Keratinocyte (primary cell): ENCODE results near the gene MBTPS1. TPM values are rescaled to one million over a fixed set of nuclear protein-coding genes. Genes with fewer than 3 reads are reported as not detected.

Experiments used
- DNase-seq: peaks from one replicate; pipeline ENCODE4 v3.0.0-alpha.2; 2011; ENCODE audit warnings: low read depth, missing footprints, low spot score
- FAIRE-seq: peaks from 2 replicates; lab custom pipeline; 2011; peaks lifted over from hg19 to GRCh38; lab: Jason Lieb, UNC
- H2AFZ ChIP-seq: 2 replicates; pipeline ENCODE4 v1.6.0; 2012; ENCODE audit warnings: low read length, control low read depth, inconsistent platforms; ENCODE audit not compliant: control insufficient read depth
- H3K27ac ChIP-seq: 2 replicates; pipeline ENCODE4 v1.5.1; 2011; ENCODE audit warnings: low read length; ENCODE audit not compliant: control insufficient read depth, insufficient read depth
- H3K27me3 ChIP-seq: 3 replicates; pipeline ENCODE4 v1.6.0; 2011; ENCODE audit warnings: low read length; ENCODE audit not compliant: control insufficient read depth, insufficient read depth; ENCODE audit errors: extremely low read depth
- H3K36me3 ChIP-seq, 2 experiments: 2 replicates in 1 of 2; 3 replicates in 1 of 2; pipeline ENCODE4 v1.5.1; 2011; ENCODE audit warnings: low read length in 2 of 2, mild to moderate bottlenecking in 1 of 2; ENCODE audit not compliant: control insufficient read depth in 2 of 2, insufficient read depth in 2 of 2; ENCODE audit errors: extremely low read depth in 1 of 2
- H3K4me1 ChIP-seq: 3 replicates; pipeline ENCODE4 v1.5.1; 2011; ENCODE audit warnings: low read length; ENCODE audit not compliant: control insufficient read depth, insufficient read depth; ENCODE audit errors: extremely low read depth
- H3K4me2 ChIP-seq: 3 replicates; pipeline ENCODE4 v1.6.0; 2011; ENCODE audit warnings: low read depth, low read length; ENCODE audit not compliant: control insufficient read depth, insufficient read depth; ENCODE audit errors: extremely low read depth
- H3K4me3 ChIP-seq, 3 experiments: fragments of 200-600 bp in 1 of 3; sonication (generic) in 1 of 3; 2 replicates in 2 of 3; 3 replicates in 1 of 3; pipeline ENCODE4 v1.5.1; 2011 to 2016; ENCODE audit warnings: low read length in 3 of 3, mild to moderate bottlenecking in 3 of 3, control low read depth in 2 of 3, inconsistent platforms in 1 of 3, low read depth in 1 of 3, mixed read lengths in 1 of 3, mixed run types in 1 of 3, moderate library complexity in 1 of 3; ENCODE audit not compliant: control insufficient read depth in 2 of 3, insufficient read depth in 2 of 3; ENCODE audit errors: extremely low read depth in 1 of 3
- H3K79me2 ChIP-seq: 2 replicates; pipeline ENCODE4 v1.6.0; 2012; ENCODE audit warnings: low read length; ENCODE audit not compliant: control insufficient read depth, insufficient read depth
- H3K9ac ChIP-seq: 3 replicates; pipeline ENCODE4 v1.6.0; 2011; ENCODE audit warnings: low read length; ENCODE audit not compliant: control insufficient read depth, insufficient read depth; ENCODE audit errors: extremely low read depth
- H3K9me1 ChIP-seq: 3 replicates; pipeline ENCODE4 v1.6.0; 2011; ENCODE audit warnings: low read length; ENCODE audit not compliant: control insufficient read depth, insufficient read depth; ENCODE audit errors: extremely low read depth
- H3K9me3 ChIP-seq: 2 replicates; pipeline ENCODE4 v1.5.1; 2012; ENCODE audit warnings: low read depth, low read length; ENCODE audit not compliant: control insufficient read depth
- H4K20me1 ChIP-seq: 3 replicates; pipeline ENCODE4 v1.6.0; 2011; ENCODE audit warnings: low read length; ENCODE audit not compliant: control insufficient read depth, insufficient read depth; ENCODE audit errors: extremely low read depth
- CTCF ChIP-seq, 3 experiments: IDR thresholded peaks in 1 of 3; conservative IDR thresholded peaks in 1 of 3; optimal IDR thresholded peaks in 1 of 3; 2 replicates in 2 of 3; 3 replicates in 1 of 3; pipeline versions ENCODE3 to v1.5.1; 2011; ENCODE audit warnings: low read length in 3 of 3, mild to moderate bottlenecking in 3 of 3, moderate library complexity in 2 of 3, control low read depth in 1 of 3, inconsistent platforms in 1 of 3; ENCODE audit not compliant: insufficient read depth in 2 of 3; ENCODE audit errors: extremely low read depth in 1 of 3
- EZH2 ChIP-seq: IDR thresholded peaks from one replicate; pipeline ENCODE4 v1.6.1; 2012; ENCODE audit warnings: inconsistent platforms, mild to moderate bottlenecking, low read length, moderate library complexity
- dilution Hi-C: fragments of 300-500 bp; cut with MboI; formaldehyde crosslinking; loops from one replicate; pipeline ENCODE4 v1.7.0; 2020; ENCODE audit warnings: low sequenced_read_pairs; ENCODE audit not compliant: extremely low pct_ligation_motif_present
- polyA plus RNA-seq, 5 experiments: library from polyadenylated mRNA; depleted of rRNA in 3 of 5; stranded (reverse) in 3 of 5; stranded (forward) in 1 of 5; unstranded in 1 of 5; fragments of >200 nt; gene quantifications; 1 replicate in 1 of 5; 2 replicates in 3 of 5; 3 replicates in 1 of 5; pipeline versions ENCODE4 v1.2.1 to v1.2.3, GENCODE V29; 2011 to 2012; ENCODE audit warnings: missing spikeins in 2 of 5, low read depth in 1 of 5, low replicate concordance in 1 of 5

The MBTPS1 gene
- polyA plus RNA-seq, 1 donor (not counting 4 experiments of a cell fraction or from before 2014, with no cell fraction given), result 56.0 TPM

DNA sequence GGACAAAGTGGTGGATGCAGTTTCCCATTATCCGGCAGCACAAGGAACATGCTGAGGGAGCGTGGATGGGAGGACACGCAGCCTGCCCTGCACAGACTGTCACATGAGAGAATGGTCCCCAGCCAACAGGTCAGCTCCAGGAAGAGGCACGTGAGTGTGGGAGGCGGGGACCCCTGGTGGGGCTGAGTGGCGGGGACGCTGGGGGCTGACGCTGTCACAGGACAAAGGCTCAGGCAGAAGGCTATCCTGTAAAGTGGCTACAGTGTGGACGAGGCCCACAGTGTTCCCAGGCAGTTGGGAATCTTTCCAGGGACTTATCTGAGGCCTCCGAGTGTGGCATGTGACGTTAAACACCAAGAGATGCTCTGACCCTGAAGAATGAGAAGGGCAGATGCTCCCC, 30.4 kb downstream of the MBTPS1 start:
- Histone ChIP-seq H3K79me2 (no peaks in the 10 kb centered on the region), H3K9me3 (no peaks in the 10 kb centered on the region), H3K27me3 (no peaks in the 10 kb centered on the region), H4K20me1 (no peaks in the 10 kb centered on the region), H3K4me2 (no peak overlapping the region), H3K4me1 (no peaks in the 10 kb centered on the region), H3K9me1 (no peaks in the 10 kb centered on the region), H3K4me3 (no peak overlapping the region), H3K36me3 (peaks cover 21 to 41% of the 10 kb centered on the region in 2 experiments), H3K27ac (no peak overlapping the region), H3K9ac (no peak overlapping the region), H2AFZ (no peak overlapping the region)
- DNase-seq (no peak), FAIRE-seq (no peak)
- TF ChIP-seq EZH2, result no peak
- TF ChIP-seq CTCF (optimal IDR thresholded peaks at IDR 0.05 in 1 of 3, IDR thresholded peaks at IDR 0.05 in 1 of 3, conservative IDR thresholded peaks at IDR 0.05 in 1 of 3; ENCODE audit: extremely low read depth in 1 of 3, insufficient read depth in 2 of 3, low read length in 3 of 3), result no peak
- dilution Hi-C loops, result no loop called here

DNA sequence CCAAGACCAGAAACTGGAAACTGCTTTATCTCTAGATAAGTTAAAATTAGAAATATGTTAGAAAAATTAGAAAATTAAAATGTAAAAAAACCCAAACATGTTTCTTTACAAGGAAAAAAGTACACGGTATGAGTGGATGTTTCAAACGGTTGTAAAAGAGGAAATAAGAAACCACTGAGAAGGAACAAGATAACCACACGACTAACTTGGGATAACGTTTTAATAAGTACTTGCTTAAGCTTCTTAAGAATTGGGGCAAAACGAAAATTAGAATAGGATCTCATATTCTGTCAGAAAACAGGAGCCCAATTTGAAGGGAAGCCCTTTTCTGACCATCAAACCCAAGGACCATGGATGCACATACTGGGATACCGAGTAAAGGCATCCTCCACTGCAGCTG, 31.0 kb downstream of the MBTPS1 start:
- Histone ChIP-seq H3K4me2 (no peak overlapping the region), H3K79me2 (no peaks in the 10 kb centered on the region), H3K4me1 (peaks cover 4% of the 10 kb centered on the region), H2AFZ (no peak overlapping the region), H3K9me3 (no peaks in the 10 kb centered on the region), H3K4me3 (no peak overlapping the region), H3K9ac (no peak overlapping the region), H3K27me3 (no peaks in the 10 kb centered on the region), H3K27ac (no peak overlapping the region), H3K9me1 (no peaks in the 10 kb centered on the region), H3K36me3 (peaks cover 25 to 41% of the 10 kb centered on the region in 2 experiments), H4K20me1 (no peaks in the 10 kb centered on the region)
- DNase-seq (no peak), FAIRE-seq (no peak)
- dilution Hi-C loops, result no loop called here
- TF ChIP-seq EZH2 (no peak), CTCF (optimal IDR thresholded peaks at IDR 0.05 in 1 of 3, IDR thresholded peaks at IDR 0.05 in 1 of 3, conservative IDR thresholded peaks at IDR 0.05 in 1 of 3; ENCODE audit: extremely low read depth in 1 of 3, insufficient read depth in 2 of 3, low read length in 3 of 3) (no peak)
